Left lung (tissue), 10 donors: Measurements from ENCODE around the gene TIGD3. TPM values are rescaled to one million over a fixed set of nuclear protein-coding genes. Genes with fewer than 3 reads are reported as not detected.

ENCODE experiments used
- ATAC-seq: fragments of 200-7000 bp; cut with Tn5 transposase; one replicate; pipeline ENCODE4 v1.9.1; 2020; ENCODE audit warnings: moderate library complexity
- DNase-seq, 4 donors: peaks; one replicate each; pipeline ENCODE4 v3.0.0-alpha.2; 2013 to 2020
- H3K27ac ChIP-seq, 2 donors: fragments of 200-600 bp; sonication (generic) in 1 of 2; one replicate each; pipeline versions ENCODE4 v1.5.0 to v1.8.0; 2020 to 2021
- H3K27me3 ChIP-seq, 2 donors: fragments of 200-600 bp; sonication (generic) in 1 of 2; one replicate each; pipeline versions ENCODE4 v1.5.0 to v1.8.0; 2020 to 2021
- H3K36me3 ChIP-seq, 2 donors: fragments of 200-600 bp; sonication (generic) in 1 of 2; one replicate each; pipeline versions ENCODE4 v1.5.0 to v1.8.0; 2020 to 2021
- H3K4me1 ChIP-seq, 2 donors: fragments of 200-600 bp; one replicate each; pipeline ENCODE4 v1.8.0; 2021
- H3K4me3 ChIP-seq, 2 donors: fragments of 200-600 bp; sonication (generic) in 1 of 2; one replicate each; pipeline versions ENCODE4 v1.5.0 to v1.8.0; 2020 to 2021; ENCODE audit warnings: mild to moderate bottlenecking in 1 of 2
- H3K9me3 ChIP-seq, 2 donors: fragments of 200-600 bp; sonication (generic) in 1 of 2; one replicate each; pipeline versions ENCODE4 v1.5.0 to v1.8.0; 2020 to 2021
- CTCF ChIP-seq, 2 donors: fragments of 200-600 bp; sonication (generic) in 1 of 2; IDR thresholded peaks; one replicate each; pipeline versions ENCODE4 v1.5.0 to v1.8.0; 2021; ENCODE audit warnings: antibody characterized with exemption in 2 of 2
- intact Hi-C, 2 donors: fragments of 100-400 bp; cut with DNase I; formaldehyde crosslinking; loops; one replicate each; pipeline versions ENCODE4 v1.11.2 to v1.14.2; 2022
- polyA plus RNA-seq, 6 donors: library from polyadenylated mRNA; unstranded; fragments of 120-200 nt; gene quantifications; one replicate each; pipeline ENCODE4 v1.2.1, GENCODE V29; 2013; ENCODE audit not compliant: insufficient read length in 6 of 6
- total RNA-seq, 2 donors: library from RNA; stranded (reverse); fragmentation: NEBNext Ultra II Directional; extraction: Animal tissue kit (Norgen Biotek cat#: 25700); gene quantifications; one replicate each; pipeline ENCODE4 v1.2.1, GENCODE V29; 2021
- donor health status: DM: no; HTN: yes; CAD: no.
- donor health status: DM: no; HTN: no; CAD: no.

TIGD3 gene
- total and polyA plus RNA-seq, 8 donors = 0.14 to 0.39 (median 0.24) TPM; not detected in 1

- DNase-seq (no peak), ATAC-seq (no peak)
- Histone ChIP-seq H3K9me3 (no peaks in the 10 kb centered on the region), H3K27me3 (no peaks in the 10 kb centered on the region), H3K36me3 (peaks cover 0 to 95% of the 10 kb centered on the region in 2 donors), H3K27ac (no peak overlapping the region), H3K4me1 (peaks cover 0 to 8% of the 10 kb centered on the region in 2 donors), H3K4me3 (no peak overlapping the region)
- no peak for TF ChIP-seq CTCF (IDR thresholded peaks at IDR 0.05)
- intact Hi-C loops = no loop called here
These were observed 43.9 kb downstream of the TIGD3 start for GRCh38 chr11:65398362-65398910.

GRCh38 chr11:65399249-65399648 is 44.7 kb downstream of the TIGD3 start:
- Histone ChIP-seq H3K9me3 (no peaks in the 10 kb centered on the region), H3K27ac (no peak overlapping the region), H3K27me3 (no peaks in the 10 kb centered on the region), H3K4me1 (peaks cover 4 to 16% of the 10 kb centered on the region in 2 donors), H3K36me3 (peaks cover 0 to 95% of the 10 kb centered on the region in 2 donors), H3K4me3 (no peak overlapping the region)
- intact Hi-C loops = no loop called here
- TF ChIP-seq CTCF (IDR thresholded peaks at IDR 0.05) = no peak
- DNase-seq (peak in 1 of 4 donors; percentile 60), ATAC-seq (no peak)

- Histone ChIP-seq H3K9me3 (no peaks in the 10 kb centered on the region), H3K27me3 (no peaks in the 10 kb centered on the region), H3K36me3 (peaks cover 0 to 95% of the 10 kb centered on the region in 2 donors), H3K4me1 (peaks cover 4 to 17% of the 10 kb centered on the region in 2 donors), H3K27ac (no peak overlapping the region), H3K4me3 (no peak overlapping the region)
- ATAC-seq (no peak), DNase-seq (peak in 1 of 4 donors; percentile 54)
- intact Hi-C loops = no loop called here
- TF ChIP-seq CTCF (IDR thresholded peaks at IDR 0.05) = no peak
These were observed 45.3 kb downstream of the TIGD3 start for GRCh38 chr11:65399845-65400244.

GRCh38 chr11:65400307-65401072 is 45.9 kb downstream of the TIGD3 start:
- Histone ChIP-seq H3K27me3 (no peaks in the 10 kb centered on the region), H3K36me3 (peaks cover 0 to 95% of the 10 kb centered on the region in 2 donors), H3K4me3 (no peak overlapping the region), H3K4me1 (peaks cover 4 to 17% of the 10 kb centered on the region in 2 donors), H3K27ac (no peak overlapping the region), H3K9me3 (no peaks in the 10 kb centered on the region)
- ATAC-seq (no peak), DNase-seq (peak in 1 of 4 donors; percentile 61)
- intact Hi-C loops = no loop called here
- no peak for TF ChIP-seq CTCF (IDR thresholded peaks at IDR 0.05)

GRCh38 chr11:65401073-65401802 is 46.7 kb downstream of the TIGD3 start:
- H3K9me3 ChIP-seq = no peaks in the 10 kb centered on the region
- no peak for ATAC-seq
- H3K36me3 ChIP-seq = peaks cover 0 to 95% of the 10 kb centered on the region in 2 donors
- peaks cover 4 to 17% of the 10 kb centered on the region in 2 donors for H3K4me1 ChIP-seq
- TF ChIP-seq CTCF (IDR thresholded peaks at IDR 0.05) = no peak
- DNase-seq = no peak
- H3K4me3 ChIP-seq = no peak overlapping the region
- H3K27ac ChIP-seq = no peak overlapping the region
- intact Hi-C loops = no loop called here
- H3K27me3 ChIP-seq = no peaks in the 10 kb centered on the region
